GM21737 (cell line): Measurements from ENCODE around the gene HCFC1.
A peak's percentile ranks its signal among the peaks of the same experiment; 100 is the strongest.

ENCODE experiments used
- ATAC-seq: cut with Tn5 transposase; IDR thresholded peaks from one replicate; pipeline ENCODE4 v1.9.1; 2021; ENCODE audit warnings: mild to moderate bottlenecking, moderate library complexity; ENCODE audit not compliant: unreplicated experiment

The HCFC1 gene

GRCh38 chrX:153974726-153975286 is 3.2 kb upstream of the HCFC1 start:
- ATAC-seq = no peak

- no peak for ATAC-seq
These were observed 2.5 kb upstream of the HCFC1 start for GRCh38 chrX:153974003-153974725.

- ATAC-seq = no peak
These were observed 1.7 kb upstream of the HCFC1 start for GRCh38 chrX:153973127-153974002.

- ATAC-seq = peak; percentile 44
These were observed 929 bp upstream of the HCFC1 start, which contains the start of gene TMEM187 for GRCh38 chrX:153972368-153973126. Gene TMEM187 (plus strand): TSS chrX:153972754. CDS start chrX:153982063, 9,309 bp downstream.

GRCh38 chrX:153971124-153971449 is 531 bp downstream of the HCFC1 start:
- ATAC-seq = peak; percentile 32

- ATAC-seq = peak; percentile 1
These were observed 1.1 kb downstream of the HCFC1 start for GRCh38 chrX:153970357-153971123.

- no peak for ATAC-seq
These were observed 1.7 kb downstream of the HCFC1 start for GRCh38 chrX:153969904-153970356.

GRCh38 chrX:153969125-153969903 is 2.3 kb downstream of the HCFC1 start:
- ATAC-seq = no peak

- ATAC-seq = no peak
These were observed 2.9 kb downstream of the HCFC1 start for GRCh38 chrX:153968754-153969124.

GRCh38 chrX:153968255-153968654 is 3.4 kb downstream of the HCFC1 start:
- ATAC-seq = no peak

- no peak for ATAC-seq
These were observed 3.9 kb downstream of the HCFC1 start for GRCh38 chrX:153967536-153968224.

GRCh38 chrX:153966841-153967535 is 4.6 kb downstream of the HCFC1 start:
- ATAC-seq = no peak

GRCh38 chrX:153966283-153966688 is 5.3 kb downstream of the HCFC1 start:
- ATAC-seq = no peak

- no peak for ATAC-seq
These were observed 6.2 kb downstream of the HCFC1 start for GRCh38 chrX:153965406-153965805.

GRCh38 chrX:153964105-153964504 is 7.5 kb downstream of the HCFC1 start:
- ATAC-seq = no peak

GRCh38 chrX:153963546-153963945 is 8.1 kb downstream of the HCFC1 start:
- no peak for ATAC-seq

- ATAC-seq = no peak
These were observed 10.3 kb downstream of the HCFC1 start for GRCh38 chrX:153961292-153961691.

- no peak for ATAC-seq
These were observed 10.8 kb downstream of the HCFC1 start for GRCh38 chrX:153960786-153961185.
